A549 (cell line): ENCODE results near the gene CSF3R.

ENCODE experiments used
- NFE2L2 ChIP-seq: fragments of 150-350 bp; conservative IDR thresholded peaks from 2 replicates; pipeline ENCODE4 v1.6.1; 2014; ENCODE audit warnings: low read length
- POLR2A ChIP-seq: IDR thresholded peaks from 2 replicates; pipeline ENCODE4 v1.6.1; 2012; ENCODE audit warnings: mild to moderate bottlenecking, low read length
- TF ChIP-seq, protein P1 (sequence below): fragments of >200 bp; sonication (Bioruptor Twin); formaldehyde crosslinking; IDR thresholded peaks from 3 replicates; pipeline ENCODE4 v1.5.1; 2016

DNA sequence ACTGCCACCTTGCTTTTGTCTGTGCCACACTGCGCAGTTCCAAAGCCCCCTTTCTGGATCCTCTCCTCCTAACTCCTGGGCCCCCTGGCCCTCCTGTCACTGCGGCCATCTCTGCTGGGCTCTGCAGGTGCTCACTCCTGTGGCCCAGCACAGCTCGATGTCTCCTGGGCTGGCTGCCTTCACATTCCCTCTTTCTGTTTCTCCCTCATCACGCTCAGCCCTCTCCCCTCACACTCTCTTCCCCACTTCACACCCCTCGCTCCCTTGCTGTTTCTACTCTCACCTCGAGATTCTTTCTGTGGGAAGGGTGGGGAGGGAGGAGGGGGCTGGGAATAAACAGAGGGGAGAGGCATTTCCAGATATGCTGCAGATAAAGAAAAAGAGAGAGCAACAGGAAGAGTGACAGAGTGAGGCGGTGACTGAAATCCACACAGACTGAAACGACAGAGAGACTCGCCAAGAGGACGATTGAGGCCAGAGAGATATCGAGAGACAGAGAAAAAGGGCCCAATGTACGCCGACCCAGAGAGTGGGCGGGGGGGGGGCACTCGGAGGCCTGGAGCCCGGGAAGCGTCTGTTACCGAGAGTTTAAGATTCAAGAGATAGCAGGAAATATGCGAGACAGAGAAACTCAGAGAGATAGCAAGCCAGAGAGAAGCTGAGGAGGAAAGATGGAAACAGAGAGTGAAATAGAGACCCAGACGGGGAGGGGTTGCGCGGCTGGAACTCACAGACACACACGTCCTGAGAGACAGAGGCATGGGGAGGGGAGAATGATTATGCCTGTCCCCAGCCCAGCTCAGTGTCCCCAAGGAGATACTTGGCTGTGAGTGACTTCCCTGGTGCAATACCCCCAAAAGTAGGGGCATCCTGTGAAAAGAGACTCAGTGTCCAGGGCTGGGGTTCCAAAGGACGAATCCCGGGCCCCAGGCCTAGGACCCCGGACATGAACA lies 666 bp downstream of the CSF3R start:
- TF ChIP-seq, protein P1, sequence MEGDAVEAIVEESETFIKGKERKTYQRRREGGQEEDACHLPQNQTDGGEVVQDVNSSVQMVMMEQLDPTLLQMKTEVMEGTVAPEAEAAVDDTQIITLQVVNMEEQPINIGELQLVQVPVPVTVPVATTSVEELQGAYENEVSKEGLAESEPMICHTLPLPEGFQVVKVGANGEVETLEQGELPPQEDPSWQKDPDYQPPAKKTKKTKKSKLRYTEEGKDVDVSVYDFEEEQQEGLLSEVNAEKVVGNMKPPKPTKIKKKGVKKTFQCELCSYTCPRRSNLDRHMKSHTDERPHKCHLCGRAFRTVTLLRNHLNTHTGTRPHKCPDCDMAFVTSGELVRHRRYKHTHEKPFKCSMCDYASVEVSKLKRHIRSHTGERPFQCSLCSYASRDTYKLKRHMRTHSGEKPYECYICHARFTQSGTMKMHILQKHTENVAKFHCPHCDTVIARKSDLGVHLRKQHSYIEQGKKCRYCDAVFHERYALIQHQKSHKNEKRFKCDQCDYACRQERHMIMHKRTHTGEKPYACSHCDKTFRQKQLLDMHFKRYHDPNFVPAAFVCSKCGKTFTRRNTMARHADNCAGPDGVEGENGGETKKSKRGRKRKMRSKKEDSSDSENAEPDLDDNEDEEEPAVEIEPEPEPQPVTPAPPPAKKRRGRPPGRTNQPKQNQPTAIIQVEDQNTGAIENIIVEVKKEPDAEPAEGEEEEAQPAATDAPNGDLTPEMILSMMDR: no peak
- TF ChIP-seq NFE2L2 (no peak), POLR2A (no peak)
